Measurements from ENCODE around the gene NAA35.

The NAA35 gene

DNA sequence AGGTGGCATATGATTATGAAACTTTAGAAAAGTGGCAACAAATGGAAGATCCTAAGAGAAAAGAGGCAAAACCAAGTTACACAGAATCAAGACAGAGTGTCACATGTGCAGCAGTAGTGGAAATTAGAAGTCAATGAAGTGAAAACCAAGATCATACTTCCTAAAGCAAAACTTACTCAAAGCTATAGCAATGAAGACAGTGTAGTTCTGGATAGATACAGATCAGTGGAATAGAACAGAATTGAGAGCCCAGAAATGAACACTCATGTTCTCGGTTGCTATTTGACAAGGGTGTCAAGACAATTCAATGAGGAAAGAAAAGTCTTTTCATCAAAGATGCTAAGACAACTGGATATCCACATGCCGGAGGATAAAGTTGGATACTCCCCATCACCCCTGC, 43.5 kb downstream of the NAA35 start:
- no peak for DNase-seq (ENCODE audit: low read depth in 2 of 2)
- TF ChIP-seq, protein P1, sequence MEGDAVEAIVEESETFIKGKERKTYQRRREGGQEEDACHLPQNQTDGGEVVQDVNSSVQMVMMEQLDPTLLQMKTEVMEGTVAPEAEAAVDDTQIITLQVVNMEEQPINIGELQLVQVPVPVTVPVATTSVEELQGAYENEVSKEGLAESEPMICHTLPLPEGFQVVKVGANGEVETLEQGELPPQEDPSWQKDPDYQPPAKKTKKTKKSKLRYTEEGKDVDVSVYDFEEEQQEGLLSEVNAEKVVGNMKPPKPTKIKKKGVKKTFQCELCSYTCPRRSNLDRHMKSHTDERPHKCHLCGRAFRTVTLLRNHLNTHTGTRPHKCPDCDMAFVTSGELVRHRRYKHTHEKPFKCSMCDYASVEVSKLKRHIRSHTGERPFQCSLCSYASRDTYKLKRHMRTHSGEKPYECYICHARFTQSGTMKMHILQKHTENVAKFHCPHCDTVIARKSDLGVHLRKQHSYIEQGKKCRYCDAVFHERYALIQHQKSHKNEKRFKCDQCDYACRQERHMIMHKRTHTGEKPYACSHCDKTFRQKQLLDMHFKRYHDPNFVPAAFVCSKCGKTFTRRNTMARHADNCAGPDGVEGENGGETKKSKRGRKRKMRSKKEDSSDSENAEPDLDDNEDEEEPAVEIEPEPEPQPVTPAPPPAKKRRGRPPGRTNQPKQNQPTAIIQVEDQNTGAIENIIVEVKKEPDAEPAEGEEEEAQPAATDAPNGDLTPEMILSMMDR (IDR thresholded peaks at IDR 0.05; ENCODE audit: low read depth, low read length): no peak
- H3K4me3 ChIP-seq (replicated peaks in 1 of 2; ENCODE audit: low read depth in 2 of 2, low read length in 2 of 2): no peak overlapping the region

DNA sequence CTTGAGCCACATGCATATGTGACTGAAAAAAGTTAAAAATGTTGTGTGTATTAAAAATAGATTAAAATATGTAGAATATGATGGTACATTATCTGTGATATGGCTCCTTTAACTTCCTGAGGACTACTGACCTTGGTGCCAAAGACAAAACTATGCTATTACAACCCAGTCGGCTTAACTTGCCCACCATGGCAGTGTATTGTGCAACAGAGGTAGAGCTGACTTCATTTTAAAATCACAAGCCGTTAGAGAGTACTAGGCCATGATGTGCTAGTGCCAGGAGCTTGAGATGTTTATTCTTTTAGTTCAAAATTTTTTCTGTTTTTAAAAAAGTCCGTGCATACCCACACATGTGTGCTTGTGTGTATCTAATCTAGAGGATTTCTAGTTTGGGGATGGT, 46.3 kb downstream of the NAA35 start:
- no peak for DNase-seq (ENCODE audit: low read depth in 2 of 2)
- no peak overlapping the region for H3K4me3 ChIP-seq (replicated peaks in 1 of 2; ENCODE audit: low read depth in 2 of 2, low read length in 2 of 2)
- TF ChIP-seq, protein P1 (IDR thresholded peaks at IDR 0.05; ENCODE audit: low read depth, low read length): no peak

- H3K4me3 ChIP-seq (replicated peaks in 1 of 2; ENCODE audit: low read depth in 2 of 2, low read length in 2 of 2): no peak overlapping the region
- DNase-seq (ENCODE audit: low read depth in 2 of 2): no peak
- TF ChIP-seq, protein P1 (IDR thresholded peaks at IDR 0.05; ENCODE audit: low read depth, low read length): no peak
These were observed 53.2 kb downstream of the NAA35 start for GRCh38 chr9:85994191-85994590.

DNA sequence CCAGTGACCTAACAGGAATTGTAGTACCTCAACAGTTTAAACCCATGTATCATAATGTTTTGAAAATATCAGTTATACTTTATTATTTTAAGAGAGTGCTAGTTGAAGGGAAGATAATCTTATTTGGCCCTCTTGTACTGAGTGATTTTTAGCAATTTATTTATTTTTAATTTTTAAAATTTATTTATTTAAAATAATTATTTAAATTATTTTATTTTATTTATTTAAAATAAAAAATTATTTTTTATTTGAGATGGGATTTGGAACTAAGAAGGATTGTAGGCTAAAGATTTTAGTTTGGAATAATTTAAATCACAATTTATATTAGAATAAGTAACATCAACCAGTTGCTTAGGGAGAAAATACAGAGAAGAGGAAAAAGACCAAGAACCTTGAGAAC, 54.2 kb downstream of the NAA35 start:
- TF ChIP-seq, protein P1 (IDR thresholded peaks at IDR 0.05; ENCODE audit: low read depth, low read length): no peak
- no peak overlapping the region for H3K4me3 ChIP-seq (replicated peaks in 1 of 2; ENCODE audit: low read depth in 2 of 2, low read length in 2 of 2)
- no peak for DNase-seq (ENCODE audit: low read depth in 2 of 2)

GRCh38 chr9:85995599-85995998, 54.7 kb downstream of the NAA35 start:
- no peak overlapping the region for H3K4me3 ChIP-seq (replicated peaks in 1 of 2; ENCODE audit: low read depth in 2 of 2, low read length in 2 of 2)
- TF ChIP-seq, protein P1 (IDR thresholded peaks at IDR 0.05; ENCODE audit: low read depth, low read length): no peak
- DNase-seq (ENCODE audit: low read depth in 2 of 2): no peak

GRCh38 chr9:86005253-86005775, 64.4 kb downstream of the NAA35 start:
- H3K4me3 ChIP-seq (replicated peaks in 1 of 2; ENCODE audit: low read depth in 2 of 2, low read length in 2 of 2): no peak overlapping the region
- no peak for DNase-seq (ENCODE audit: low read depth in 2 of 2)
- TF ChIP-seq, protein P1 (IDR thresholded peaks at IDR 0.05; ENCODE audit: low read depth, low read length): no peak

- DNase-seq (ENCODE audit: low read depth in 2 of 2): no peak
- no peak overlapping the region for H3K4me3 ChIP-seq (replicated peaks in 1 of 2; ENCODE audit: low read depth in 2 of 2, low read length in 2 of 2)
- TF ChIP-seq, protein P1 (IDR thresholded peaks at IDR 0.05; ENCODE audit: low read depth, low read length): no peak
These were observed 68.2 kb downstream of the NAA35 start for GRCh38 chr9:86009133-86009532.

Data from cardiac fibroblast (primary cell).